ENCODE results near the gene WDR48.
"Not testable (repeated sequence)": the region's sequence is repeated elsewhere in the genome, so short reads cannot be mapped to it uniquely, and the experiment has no call there.

Gene WDR48

DNA sequence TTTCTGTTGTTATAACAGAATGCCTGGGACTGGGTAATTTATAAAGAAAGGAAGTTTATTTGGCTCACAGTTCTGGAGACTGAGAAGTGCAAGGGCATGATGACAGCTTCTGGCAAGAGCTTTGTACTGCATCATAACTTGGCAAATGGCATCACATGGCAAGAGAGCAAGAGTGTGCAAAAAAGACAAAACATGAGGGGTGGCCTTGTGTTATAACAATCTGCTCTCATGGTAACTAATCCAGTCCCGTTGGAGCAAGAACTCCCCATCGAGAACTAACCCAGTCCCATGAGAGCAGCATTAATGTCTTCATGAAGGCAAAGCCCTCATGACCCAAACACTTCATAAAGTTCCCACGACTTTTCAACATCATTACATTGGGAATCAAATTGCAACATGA, 23.3 kb upstream of the WDR48 start:
- TF ChIP-seq, protein P1, sequence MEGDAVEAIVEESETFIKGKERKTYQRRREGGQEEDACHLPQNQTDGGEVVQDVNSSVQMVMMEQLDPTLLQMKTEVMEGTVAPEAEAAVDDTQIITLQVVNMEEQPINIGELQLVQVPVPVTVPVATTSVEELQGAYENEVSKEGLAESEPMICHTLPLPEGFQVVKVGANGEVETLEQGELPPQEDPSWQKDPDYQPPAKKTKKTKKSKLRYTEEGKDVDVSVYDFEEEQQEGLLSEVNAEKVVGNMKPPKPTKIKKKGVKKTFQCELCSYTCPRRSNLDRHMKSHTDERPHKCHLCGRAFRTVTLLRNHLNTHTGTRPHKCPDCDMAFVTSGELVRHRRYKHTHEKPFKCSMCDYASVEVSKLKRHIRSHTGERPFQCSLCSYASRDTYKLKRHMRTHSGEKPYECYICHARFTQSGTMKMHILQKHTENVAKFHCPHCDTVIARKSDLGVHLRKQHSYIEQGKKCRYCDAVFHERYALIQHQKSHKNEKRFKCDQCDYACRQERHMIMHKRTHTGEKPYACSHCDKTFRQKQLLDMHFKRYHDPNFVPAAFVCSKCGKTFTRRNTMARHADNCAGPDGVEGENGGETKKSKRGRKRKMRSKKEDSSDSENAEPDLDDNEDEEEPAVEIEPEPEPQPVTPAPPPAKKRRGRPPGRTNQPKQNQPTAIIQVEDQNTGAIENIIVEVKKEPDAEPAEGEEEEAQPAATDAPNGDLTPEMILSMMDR (IDR thresholded peaks at IDR 0.05; ENCODE audit: low read length, missing control alignments), result no peak
- no peak overlapping the region for H3K4me3 ChIP-seq (replicated peaks; ENCODE audit: low read depth, low read length)
- DNase-seq (ENCODE audit: low read depth), result peak; percentile 16

DNA sequence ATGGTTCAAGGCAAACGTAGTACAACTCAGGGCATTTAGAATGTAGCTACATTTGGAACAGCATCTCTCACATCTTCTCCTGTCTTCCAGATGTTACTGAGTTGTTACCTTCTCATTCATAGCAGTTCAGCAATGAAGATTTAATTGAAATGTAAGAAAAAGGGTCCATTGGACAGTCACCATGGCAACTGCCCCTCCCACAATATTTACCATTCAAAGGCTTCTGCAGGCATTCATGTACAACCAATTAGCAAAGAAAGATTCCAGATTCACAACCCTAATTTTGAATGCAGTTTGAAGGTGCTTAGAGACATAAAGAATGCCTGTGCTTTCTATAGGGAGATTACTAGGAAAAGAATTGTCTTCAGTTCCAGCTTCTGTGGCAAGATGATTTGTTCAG, 22.3 kb upstream of the WDR48 start:
- DNase-seq (ENCODE audit: low read depth), result no peak
- H3K4me3 ChIP-seq (replicated peaks; ENCODE audit: low read depth, low read length), result no peak overlapping the region
- TF ChIP-seq, protein P1 (IDR thresholded peaks at IDR 0.05; ENCODE audit: low read length, missing control alignments), result no peak

DNA sequence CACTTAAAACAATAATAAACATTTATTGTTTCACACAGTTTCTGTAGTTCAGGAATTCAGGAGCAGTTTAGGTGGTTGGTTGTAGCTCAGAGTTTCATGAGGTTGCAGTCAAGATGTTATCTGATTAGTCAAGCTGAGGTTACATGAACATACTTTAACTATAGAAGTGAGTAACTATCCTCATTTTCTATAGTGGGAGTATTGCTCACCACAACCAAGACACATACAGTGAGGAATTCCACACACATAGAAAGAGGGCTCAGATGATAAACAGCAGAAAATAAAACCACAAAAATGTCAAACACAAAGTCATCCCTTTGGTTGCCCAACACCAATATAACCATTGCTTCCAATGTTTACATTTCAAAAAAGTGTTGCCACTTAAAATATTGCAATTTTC, 13.7 kb upstream of the WDR48 start:
- DNase-seq (ENCODE audit: low read depth), result peak; percentile 39
- no peak overlapping the region for H3K4me3 ChIP-seq (replicated peaks; ENCODE audit: low read depth, low read length)
- TF ChIP-seq, protein P1 (IDR thresholded peaks at IDR 0.05; ENCODE audit: low read length, missing control alignments), result no peak

DNA sequence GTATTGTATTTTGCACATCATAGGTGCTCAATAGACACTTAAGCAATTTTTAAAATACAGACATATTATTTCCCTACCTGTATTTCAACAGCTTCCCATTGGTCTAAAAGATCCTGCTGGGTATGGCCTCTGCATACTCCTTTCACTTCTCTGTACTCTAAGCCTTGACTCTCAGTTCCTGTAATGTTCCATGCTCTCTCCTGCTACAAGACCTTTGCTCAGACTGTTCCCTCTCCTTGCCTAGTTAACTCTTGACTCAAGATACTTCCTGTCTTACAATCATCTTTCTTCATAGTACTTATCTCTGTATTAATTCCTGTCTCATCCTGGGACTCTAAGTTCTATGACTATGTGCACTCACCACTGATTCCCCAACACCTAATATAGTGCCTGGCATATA, 1.8 kb upstream of the WDR48 start:
- H3K4me3 ChIP-seq (replicated peaks; ENCODE audit: low read depth, low read length), result no peak overlapping the region
- TF ChIP-seq, protein P1 (IDR thresholded peaks at IDR 0.05; ENCODE audit: low read length, missing control alignments), result no peak
- DNase-seq (ENCODE audit: low read depth), result no peak

DNA sequence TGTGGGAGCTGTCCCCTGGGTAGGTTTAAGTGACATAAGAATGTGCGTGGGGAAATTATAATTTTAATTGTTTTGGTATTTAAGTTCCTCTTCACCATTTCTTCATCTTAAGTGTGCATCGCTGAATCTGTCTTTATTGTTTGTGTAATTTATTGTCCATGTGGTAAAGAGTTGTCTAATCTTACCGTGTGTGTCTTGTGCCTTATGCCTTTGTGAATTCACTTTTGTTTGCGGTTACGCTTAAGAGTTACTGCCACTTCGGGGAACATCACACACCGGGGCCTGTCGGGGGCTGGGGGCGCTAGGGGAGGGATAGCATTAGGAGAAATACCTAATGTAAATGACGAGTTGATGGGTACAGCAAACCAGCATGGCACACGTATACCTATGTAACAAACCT, 767 bp downstream of the WDR48 start:
- DNase-seq (ENCODE audit: low read depth), result no peak
- H3K4me3 ChIP-seq (replicated peaks; ENCODE audit: low read depth, low read length), result peak overlapping the region; percentile 80
- TF ChIP-seq, protein P1 (IDR thresholded peaks at IDR 0.05; ENCODE audit: low read length, missing control alignments), result no peak

DNA sequence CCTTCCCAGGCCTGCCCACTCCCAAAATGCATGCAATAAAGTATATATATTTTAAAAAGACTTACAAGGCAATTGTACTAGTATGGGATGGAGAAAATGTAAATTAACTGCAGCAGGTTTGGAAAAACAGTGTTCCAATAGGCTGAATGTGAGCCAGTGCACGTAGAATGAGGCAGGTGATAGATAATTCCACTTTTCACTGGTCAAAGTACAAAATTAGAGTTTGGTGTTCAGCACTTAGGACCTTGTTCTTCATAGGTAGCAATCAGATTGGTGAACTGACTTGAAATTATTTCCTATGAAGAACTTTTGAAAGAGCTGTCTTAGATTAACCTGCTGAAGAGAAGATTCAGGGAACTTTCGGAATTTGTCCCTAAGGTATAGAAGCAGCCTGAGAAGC, 1.9 kb downstream of the WDR48 start:
- no peak for DNase-seq (ENCODE audit: low read depth)
- TF ChIP-seq, protein P1 (IDR thresholded peaks at IDR 0.05; ENCODE audit: low read length, missing control alignments), result no peak
- no peak overlapping the region for H3K4me3 ChIP-seq (replicated peaks; ENCODE audit: low read depth, low read length)

DNA sequence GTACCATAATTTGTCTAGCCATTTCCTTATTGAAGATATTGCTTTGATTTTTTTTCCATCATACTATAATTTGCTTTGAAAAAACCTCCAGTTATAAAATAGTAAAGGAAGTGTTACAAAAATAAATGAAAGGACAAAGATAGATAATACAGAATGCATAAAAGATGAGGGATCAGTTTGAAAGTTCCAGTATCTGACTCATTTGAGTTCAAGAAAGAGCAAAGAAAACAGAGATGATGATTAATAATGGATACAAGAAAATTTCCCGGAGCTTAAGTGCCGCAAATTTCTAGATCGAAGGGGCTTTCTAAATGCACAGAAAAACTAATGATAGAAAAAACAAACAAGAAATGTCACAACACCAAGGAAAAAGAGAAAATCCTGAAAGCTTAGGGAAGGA, 4.3 kb downstream of the WDR48 start:
- no peak for DNase-seq (ENCODE audit: low read depth)
- TF ChIP-seq, protein P1 (IDR thresholded peaks at IDR 0.05; ENCODE audit: low read length, missing control alignments), result no peak
- no peak overlapping the region for H3K4me3 ChIP-seq (replicated peaks; ENCODE audit: low read depth, low read length)

DNA sequence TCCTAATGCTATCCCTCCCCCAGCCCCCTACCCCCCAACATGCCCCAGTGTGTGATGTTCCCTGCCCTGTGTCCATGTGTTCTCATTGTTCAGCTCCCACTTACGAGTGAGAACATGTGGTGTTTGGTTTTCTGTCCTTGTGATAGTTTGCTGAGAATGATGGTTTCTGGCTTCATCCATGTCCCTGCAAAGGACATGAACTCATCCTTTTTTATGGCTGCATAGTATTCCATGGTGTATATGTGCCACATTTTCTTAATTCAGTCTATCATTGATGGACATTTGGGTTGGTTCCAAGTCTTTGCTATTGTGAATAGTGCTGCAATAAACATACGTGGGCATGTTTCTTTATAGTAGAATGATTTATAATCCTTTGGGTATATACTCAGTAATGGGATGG, 9.4 kb downstream of the WDR48 start:
- DNase-seq (ENCODE audit: low read depth); H3K4me3 ChIP-seq (replicated peaks; ENCODE audit: low read depth, low read length): not testable (repeated sequence)

All from fibroblast of pulmonary artery (primary cell).